ENCODE measurements around the gene EBF3. TPM values are rescaled to one million over a fixed set of nuclear protein-coding genes. Genes with fewer than 3 reads are reported as not detected.

EBF3 gene
- total RNA-seq, 1 experiment from 2014 or later: 0.12 TPM

DNA sequence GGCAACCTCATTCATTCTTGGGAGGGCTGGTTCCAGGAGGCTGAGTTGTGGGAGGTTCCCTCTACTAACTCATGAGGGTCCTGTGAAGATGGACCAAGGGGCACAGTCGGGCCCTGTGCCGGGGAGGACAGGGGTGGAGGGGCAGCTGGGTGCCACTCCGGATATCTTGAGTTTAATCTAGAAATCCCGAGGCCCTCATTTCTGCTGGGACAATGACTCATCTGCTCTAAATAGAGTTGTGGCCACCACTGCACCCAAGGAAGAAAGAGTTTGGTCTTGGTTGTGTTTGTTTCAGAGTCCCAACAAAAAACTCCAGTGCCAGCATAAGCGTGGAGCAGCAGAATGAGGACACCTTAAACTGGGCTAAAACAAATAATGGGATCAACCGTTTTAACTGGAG, 82.4 kb downstream of the EBF3 start:
- H3K36me3 ChIP-seq (ENCODE audit: control insufficient read depth in 1 of 2, insufficient read depth in 2 of 2, low read length in 2 of 2): no peaks in the 10 kb centered on the region
- no peaks in the 10 kb centered on the region for H3K4me1 ChIP-seq (ENCODE audit: control insufficient read depth in 1 of 2, insufficient read depth in 2 of 2, low read length in 2 of 2)
- H3K27me3 ChIP-seq (ENCODE audit: insufficient read depth, low read length): 0 out of 2 replicates have a peak, but pooled peaks cover 4% of the 10 kb centered on the region
- H4K20me1 ChIP-seq (ENCODE audit: insufficient read depth): no peaks in the 10 kb centered on the region
- no peak overlapping the region for H2AFZ ChIP-seq (ENCODE audit: low read depth, low read length, poor library complexity, severe bottlenecking)
- no peaks in the 10 kb centered on the region for H3K9me3 ChIP-seq (ENCODE audit: control insufficient read depth in 1 of 2, insufficient read depth in 1 of 2, low read depth in 1 of 2, low read length in 2 of 2)
- no TSS peak for BruUV-seq (replicated peaks)
- intact Hi-C loops (cut with micrococcal nuclease): loop anchor here (10.0 kb wide), 1 partner anchor 293 kb away; no protein-coding TSS in a partner anchor
- H3K27ac ChIP-seq (ENCODE audit: low read depth, low read length): no peak overlapping the region
- ATAC-seq: no peak
- POLR2A ChIA-PET: no interaction called here
- no peak overlapping the region for H3K4me2 ChIP-seq (ENCODE audit: low read length)
- no peaks in the 10 kb centered on the region for H3K79me2 ChIP-seq (ENCODE audit: insufficient read depth, low read length)
- H3K9ac ChIP-seq (ENCODE audit: low read length): no peak overlapping the region
- RAD21 ChIA-PET (ENCODE audit: low non-redundant PET in 1 of 2, low total read pairs in 2 of 2, uncharacterized antibody in 2 of 2, unreplicated experiment in 2 of 2): no interaction called here
- CTCF ChIA-PET: no interaction called here
- TF ChIP-seq CBX3 (IDR thresholded peaks at IDR 0.05; ENCODE audit: low read depth) (no peak), EZH2phosphoT487 (IDR thresholded peaks at IDR 0.05; ENCODE audit: borderline replicate concordance) (no peak), SIN3A (IDR thresholded peaks at IDR 0.05; ENCODE audit: low read depth) (no peak), EGR1 (IDR thresholded peaks at IDR 0.05; ENCODE audit: low read depth) (no peak), JUND (IDR thresholded peaks at IDR 0.05) (no peak), RAD21 (IDR thresholded peaks at IDR 0.05; ENCODE audit: low read depth) (no peak), EZH2 (IDR thresholded peaks at IDR 0.05) (no peak)
- TF ChIP-seq, protein P1, sequence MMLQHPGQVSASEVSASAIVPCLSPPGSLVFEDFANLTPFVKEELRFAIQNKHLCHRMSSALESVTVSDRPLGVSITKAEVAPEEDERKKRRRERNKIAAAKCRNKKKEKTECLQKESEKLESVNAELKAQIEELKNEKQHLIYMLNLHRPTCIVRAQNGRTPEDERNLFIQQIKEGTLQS (IDR thresholded peaks at IDR 0.05): no peak
- TF ChIP-seq, protein P2, sequence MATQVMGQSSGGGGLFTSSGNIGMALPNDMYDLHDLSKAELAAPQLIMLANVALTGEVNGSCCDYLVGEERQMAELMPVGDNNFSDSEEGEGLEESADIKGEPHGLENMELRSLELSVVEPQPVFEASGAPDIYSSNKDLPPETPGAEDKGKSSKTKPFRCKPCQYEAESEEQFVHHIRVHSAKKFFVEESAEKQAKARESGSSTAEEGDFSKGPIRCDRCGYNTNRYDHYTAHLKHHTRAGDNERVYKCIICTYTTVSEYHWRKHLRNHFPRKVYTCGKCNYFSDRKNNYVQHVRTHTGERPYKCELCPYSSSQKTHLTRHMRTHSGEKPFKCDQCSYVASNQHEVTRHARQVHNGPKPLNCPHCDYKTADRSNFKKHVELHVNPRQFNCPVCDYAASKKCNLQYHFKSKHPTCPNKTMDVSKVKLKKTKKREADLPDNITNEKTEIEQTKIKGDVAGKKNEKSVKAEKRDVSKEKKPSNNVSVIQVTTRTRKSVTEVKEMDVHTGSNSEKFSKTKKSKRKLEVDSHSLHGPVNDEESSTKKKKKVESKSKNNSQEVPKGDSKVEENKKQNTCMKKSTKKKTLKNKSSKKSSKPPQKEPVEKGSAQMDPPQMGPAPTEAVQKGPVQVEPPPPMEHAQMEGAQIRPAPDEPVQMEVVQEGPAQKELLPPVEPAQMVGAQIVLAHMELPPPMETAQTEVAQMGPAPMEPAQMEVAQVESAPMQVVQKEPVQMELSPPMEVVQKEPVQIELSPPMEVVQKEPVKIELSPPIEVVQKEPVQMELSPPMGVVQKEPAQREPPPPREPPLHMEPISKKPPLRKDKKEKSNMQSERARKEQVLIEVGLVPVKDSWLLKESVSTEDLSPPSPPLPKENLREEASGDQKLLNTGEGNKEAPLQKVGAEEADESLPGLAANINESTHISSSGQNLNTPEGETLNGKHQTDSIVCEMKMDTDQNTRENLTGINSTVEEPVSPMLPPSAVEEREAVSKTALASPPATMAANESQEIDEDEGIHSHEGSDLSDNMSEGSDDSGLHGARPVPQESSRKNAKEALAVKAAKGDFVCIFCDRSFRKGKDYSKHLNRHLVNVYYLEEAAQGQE (IDR thresholded peaks at IDR 0.05; ENCODE audit: low read depth): no peak
- TF ChIP-seq, protein P3, sequence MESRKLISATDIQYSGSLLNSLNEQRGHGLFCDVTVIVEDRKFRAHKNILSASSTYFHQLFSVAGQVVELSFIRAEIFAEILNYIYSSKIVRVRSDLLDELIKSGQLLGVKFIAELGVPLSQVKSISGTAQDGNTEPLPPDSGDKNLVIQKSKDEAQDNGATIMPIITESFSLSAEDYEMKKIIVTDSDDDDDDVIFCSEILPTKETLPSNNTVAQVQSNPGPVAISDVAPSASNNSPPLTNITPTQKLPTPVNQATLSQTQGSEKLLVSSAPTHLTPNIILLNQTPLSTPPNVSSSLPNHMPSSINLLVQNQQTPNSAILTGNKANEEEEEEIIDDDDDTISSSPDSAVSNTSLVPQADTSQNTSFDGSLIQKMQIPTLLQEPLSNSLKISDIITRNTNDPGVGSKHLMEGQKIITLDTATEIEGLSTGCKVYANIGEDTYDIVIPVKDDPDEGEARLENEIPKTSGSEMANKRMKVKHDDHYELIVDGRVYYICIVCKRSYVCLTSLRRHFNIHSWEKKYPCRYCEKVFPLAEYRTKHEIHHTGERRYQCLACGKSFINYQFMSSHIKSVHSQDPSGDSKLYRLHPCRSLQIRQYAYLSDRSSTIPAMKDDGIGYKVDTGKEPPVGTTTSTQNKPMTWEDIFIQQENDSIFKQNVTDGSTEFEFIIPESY (IDR thresholded peaks at IDR 0.05; ENCODE audit: extremely low read depth, insufficient replicate concordance, low read length): no peak
- TF ChIP-seq, protein P4, sequence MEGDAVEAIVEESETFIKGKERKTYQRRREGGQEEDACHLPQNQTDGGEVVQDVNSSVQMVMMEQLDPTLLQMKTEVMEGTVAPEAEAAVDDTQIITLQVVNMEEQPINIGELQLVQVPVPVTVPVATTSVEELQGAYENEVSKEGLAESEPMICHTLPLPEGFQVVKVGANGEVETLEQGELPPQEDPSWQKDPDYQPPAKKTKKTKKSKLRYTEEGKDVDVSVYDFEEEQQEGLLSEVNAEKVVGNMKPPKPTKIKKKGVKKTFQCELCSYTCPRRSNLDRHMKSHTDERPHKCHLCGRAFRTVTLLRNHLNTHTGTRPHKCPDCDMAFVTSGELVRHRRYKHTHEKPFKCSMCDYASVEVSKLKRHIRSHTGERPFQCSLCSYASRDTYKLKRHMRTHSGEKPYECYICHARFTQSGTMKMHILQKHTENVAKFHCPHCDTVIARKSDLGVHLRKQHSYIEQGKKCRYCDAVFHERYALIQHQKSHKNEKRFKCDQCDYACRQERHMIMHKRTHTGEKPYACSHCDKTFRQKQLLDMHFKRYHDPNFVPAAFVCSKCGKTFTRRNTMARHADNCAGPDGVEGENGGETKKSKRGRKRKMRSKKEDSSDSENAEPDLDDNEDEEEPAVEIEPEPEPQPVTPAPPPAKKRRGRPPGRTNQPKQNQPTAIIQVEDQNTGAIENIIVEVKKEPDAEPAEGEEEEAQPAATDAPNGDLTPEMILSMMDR (IDR thresholded peaks at IDR 0.05 in 2 of 3, conservative IDR thresholded peaks at IDR 0.05 in 1 of 3; ENCODE audit: borderline replicate concordance in 1 of 3, insufficient read depth in 1 of 3, low read depth in 2 of 3, low read length in 2 of 3): no peak
- H3K9me2 ChIP-seq (ENCODE audit: insufficient read depth): no peaks in the 10 kb centered on the region
- no peak for DNase-seq (ENCODE audit: low read depth, low spot score)
- H3K4me3 ChIP-seq (replicated peaks in 1 of 2; ENCODE audit: low read depth in 1 of 2, low read length in 2 of 2): no peak overlapping the region

Data from HCT116 (cell line).